HEK293T (cell line): Measurements from ENCODE around the gene TNRC6C.

ENCODE experiments used
- CTCF ChIA-PET: fragments of 350-600 bp; formaldehyde crosslinking; extraction: SDS; loops from one replicate; lab custom pipeline; 2021; ENCODE audit warnings: antibody characterized with exemption, inconsistent platforms; lab: Yijun Ruan, JAX
- POLR2A ChIA-PET: fragments of 350-600 bp; formaldehyde crosslinking; extraction: SDS; loops from one replicate; lab custom pipeline; 2020; ENCODE audit warnings: antibody characterized with exemption, inconsistent platforms; lab: Yijun Ruan, JAX
- DNase-seq: peaks from one replicate; pipeline ENCODE4 v3.0.0; 2012; ENCODE audit warnings: mixed read lengths; ENCODE audit errors: extremely low spot score
- ARNT ChIP-seq: fragments of 450-650 bp; IDR thresholded peaks from 2 replicates; pipeline ENCODE4 v1.6.1; 2017; ENCODE audit warnings: mild to moderate bottlenecking
- BHLHE40 ChIP-seq: fragments of 450-650 bp; IDR thresholded peaks from 2 replicates; pipeline ENCODE4 v1.6.1; 2016; ENCODE audit warnings: mild to moderate bottlenecking, moderate library complexity, borderline replicate concordance
- CTBP1 ChIP-seq: fragments of 450-650 bp; IDR thresholded peaks from 2 replicates; pipeline ENCODE4 v1.6.1; 2016; ENCODE audit warnings: borderline replicate concordance
- ELF4 ChIP-seq: fragments of 450-650 bp; IDR thresholded peaks from 2 replicates; pipeline ENCODE4 v1.6.1; 2017; ENCODE audit warnings: antibody characterized with exemption
- FOXA1 ChIP-seq: fragments of 450-650 bp; IDR thresholded peaks from 2 replicates; pipeline ENCODE4 v1.6.1; 2016; ENCODE audit warnings: mild to moderate bottlenecking
- FOXK2 ChIP-seq: fragments of 450-650 bp; IDR thresholded peaks from 2 replicates; pipeline ENCODE4 v1.6.1; 2016; ENCODE audit warnings: mild to moderate bottlenecking
- FOXM1 ChIP-seq: fragments of 450-650 bp; IDR thresholded peaks from 2 replicates; pipeline ENCODE4 v1.6.1; 2017; ENCODE audit warnings: mild to moderate bottlenecking, borderline replicate concordance
- HDGF ChIP-seq: fragments of 450-650 bp; IDR thresholded peaks from 2 replicates; pipeline ENCODE4 v1.6.1; 2017; ENCODE audit warnings: antibody characterized with exemption, borderline replicate concordance
- L3MBTL2 ChIP-seq: fragments of 450-650 bp; conservative IDR thresholded peaks from 2 replicates; pipeline ENCODE4 v1.6.1; 2016; ENCODE audit warnings: mild to moderate bottlenecking
- LEF1 ChIP-seq: fragments of 450-650 bp; IDR thresholded peaks from 2 replicates; pipeline ENCODE4 v1.6.1; 2017; ENCODE audit warnings: mild to moderate bottlenecking, borderline replicate concordance
- NFRKB ChIP-seq: fragments of 450-650 bp; IDR thresholded peaks from 2 replicates; pipeline ENCODE4 v1.6.1; 2016; ENCODE audit warnings: mild to moderate bottlenecking, moderate library complexity
- SP1 ChIP-seq: fragments of 450-650 bp; IDR thresholded peaks from 2 replicates; pipeline ENCODE4 v1.6.1; 2017
- SUZ12 ChIP-seq: fragments of 450-650 bp; IDR thresholded peaks from 2 replicates; pipeline ENCODE4 v1.6.1; 2016; ENCODE audit warnings: mild to moderate bottlenecking
- TARDBP ChIP-seq: fragments of 450-650 bp; IDR thresholded peaks from 2 replicates; pipeline ENCODE4 v1.6.1; 2016
- ZNF384 ChIP-seq: fragments of 450-650 bp; IDR thresholded peaks from 2 replicates; pipeline ENCODE4 v1.6.1; 2016
- TF ChIP-seq, protein P1 (sequence below): fragments of 450-650 bp; IDR thresholded peaks from 2 replicates; pipeline ENCODE4 v1.6.1; 2016

TNRC6C gene, protein sequence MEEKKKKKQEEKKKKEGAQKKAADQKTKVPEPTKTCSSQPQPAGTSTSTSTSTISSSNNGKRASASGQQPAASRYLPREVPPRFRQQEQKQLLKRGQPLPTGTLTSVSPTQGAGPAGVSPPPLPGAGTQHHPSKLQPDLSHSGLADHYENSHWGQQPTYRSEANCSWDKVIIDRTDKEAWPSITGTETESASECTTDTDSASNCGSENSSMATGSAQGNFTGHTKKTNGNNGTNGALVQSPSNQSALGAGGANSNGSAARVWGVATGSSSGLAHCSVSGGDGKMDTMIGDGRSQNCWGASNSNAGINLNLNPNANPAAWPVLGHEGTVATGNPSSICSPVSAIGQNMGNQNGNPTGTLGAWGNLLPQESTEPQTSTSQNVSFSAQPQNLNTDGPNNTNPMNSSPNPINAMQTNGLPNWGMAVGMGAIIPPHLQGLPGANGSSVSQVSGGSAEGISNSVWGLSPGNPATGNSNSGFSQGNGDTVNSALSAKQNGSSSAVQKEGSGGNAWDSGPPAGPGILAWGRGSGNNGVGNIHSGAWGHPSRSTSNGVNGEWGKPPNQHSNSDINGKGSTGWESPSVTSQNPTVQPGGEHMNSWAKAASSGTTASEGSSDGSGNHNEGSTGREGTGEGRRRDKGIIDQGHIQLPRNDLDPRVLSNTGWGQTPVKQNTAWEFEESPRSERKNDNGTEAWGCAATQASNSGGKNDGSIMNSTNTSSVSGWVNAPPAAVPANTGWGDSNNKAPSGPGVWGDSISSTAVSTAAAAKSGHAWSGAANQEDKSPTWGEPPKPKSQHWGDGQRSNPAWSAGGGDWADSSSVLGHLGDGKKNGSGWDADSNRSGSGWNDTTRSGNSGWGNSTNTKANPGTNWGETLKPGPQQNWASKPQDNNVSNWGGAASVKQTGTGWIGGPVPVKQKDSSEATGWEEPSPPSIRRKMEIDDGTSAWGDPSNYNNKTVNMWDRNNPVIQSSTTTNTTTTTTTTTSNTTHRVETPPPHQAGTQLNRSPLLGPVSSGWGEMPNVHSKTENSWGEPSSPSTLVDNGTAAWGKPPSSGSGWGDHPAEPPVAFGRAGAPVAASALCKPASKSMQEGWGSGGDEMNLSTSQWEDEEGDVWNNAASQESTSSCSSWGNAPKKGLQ (N-terminal part only)

GRCh38 chr17:77957857-77958715, at the start of gene TNRC6C:
TNRC6C (plus strand) TSS chr17:77958703; CDS start chr17:78004207, 45,504 bp downstream.
- TF ChIP-seq L3MBTL2 (peak; percentile 74), ELF4 (peak; percentile 98), CTBP1 (peak; percentile 72), SP1 (no peak)
- POLR2A ChIA-PET = interaction anchor here (0.6 to 2.6 kb wide), 54 partner anchors 8 to 537 kb away, joined by 3 to 23 read pairs (median 5); no protein-coding TSS in a partner anchor
- DNase-seq = peak; percentile 99
- CTCF ChIA-PET = interaction anchor here (1.0 to 1.4 kb wide), 3 partner anchors 13 to 55 kb away, joined by 3 read pairs; no protein-coding TSS in a partner anchor

GRCh38 chr17:77909236-77909635, 49.3 kb upstream of the TNRC6C start:
- no peak for TF ChIP-seq SP1
- no peak for TF ChIP-seq L3MBTL2
- no peak for TF ChIP-seq FOXA1
- DNase-seq = no peak
- CTCF ChIA-PET = no interaction called here
- POLR2A ChIA-PET = no interaction called here

GRCh38 chr17:77909816-77910215, 48.7 kb upstream of the TNRC6C start:
- ChIA-PET POLR2A (no interaction called here), CTCF (no interaction called here)

GRCh38 chr17:77914385-77915254, 43.9 kb upstream of the TNRC6C start:
- ChIA-PET POLR2A (interaction anchor here (0.6 kb wide), 1 partner anchor 43 kb away, joined by 3 read pairs; the partner anchor contains the start of gene TNRC6C), CTCF (no interaction called here)
- TF ChIP-seq ELF4 (no peak), ZNF384 (no peak)

More at GRCh38 chr17:77909816-77910215, 48.7 kb upstream of the TNRC6C start:
- TF ChIP-seq ELF4 (no peak), BHLHE40 (no peak), SUZ12 (no peak), ZNF384 (no peak)
- TF ChIP-seq, protein P1, sequence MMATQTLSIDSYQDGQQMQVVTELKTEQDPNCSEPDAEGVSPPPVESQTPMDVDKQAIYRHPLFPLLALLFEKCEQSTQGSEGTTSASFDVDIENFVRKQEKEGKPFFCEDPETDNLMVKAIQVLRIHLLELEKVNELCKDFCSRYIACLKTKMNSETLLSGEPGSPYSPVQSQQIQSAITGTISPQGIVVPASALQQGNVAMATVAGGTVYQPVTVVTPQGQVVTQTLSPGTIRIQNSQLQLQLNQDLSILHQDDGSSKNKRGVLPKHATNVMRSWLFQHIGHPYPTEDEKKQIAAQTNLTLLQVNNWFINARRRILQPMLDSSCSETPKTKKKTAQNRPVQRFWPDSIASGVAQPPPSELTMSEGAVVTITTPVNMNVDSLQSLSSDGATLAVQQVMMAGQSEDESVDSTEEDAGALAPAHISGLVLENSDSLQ = no peak
- DNase-seq = no peak

GRCh38 chr17:77915594-77916021, 42.9 kb upstream of the TNRC6C start:
- no peak for DNase-seq
- CTCF ChIA-PET = interaction anchor here (0.6 to 1.2 kb wide), 4 partner anchors 9 to 98 kb away, joined by 4 to 9 read pairs (median 6); no protein-coding TSS in a partner anchor
- TF ChIP-seq FOXK2 (no peak), FOXA1 (no peak), SP1 (no peak), CTBP1 (no peak), LEF1 (no peak), FOXM1 (no peak), BHLHE40 (no peak), ARNT (no peak), HDGF (no peak), SUZ12 (no peak)
- POLR2A ChIA-PET = interaction anchor here (2.3 kb wide), 1 partner anchor 42 kb away, joined by 11 read pairs; the partner anchor contains the start of gene TNRC6C

More at GRCh38 chr17:77914385-77915254, 43.9 kb upstream of the TNRC6C start:
- no peak for DNase-seq

- ChIA-PET CTCF (interaction anchor here (0.6 to 1.2 kb wide), 4 partner anchors 10 to 98 kb away, joined by 4 to 9 read pairs (median 6); no protein-coding TSS in a partner anchor), POLR2A (interaction anchor here (2.3 kb wide), 1 partner anchor 42 kb away, joined by 11 read pairs; the partner anchor contains the start of gene TNRC6C)
- TF ChIP-seq HDGF (no peak), BHLHE40 (no peak), SP1 (no peak), ZNF384 (no peak), LEF1 (no peak), ELF4 (no peak), FOXK2 (no peak), TARDBP (no peak), SUZ12 (no peak), FOXM1 (no peak), CTBP1 (no peak), L3MBTL2 (no peak), NFRKB (no peak)
- no peak for DNase-seq
Observed at GRCh38 chr17:77916264-77916663, 42.2 kb upstream of the TNRC6C start.
